HG02870 (cell line): ENCODE results near the gene COX14.
"Not testable (repeated sequence)": the region's sequence is repeated elsewhere in the genome, so short reads cannot be mapped to it uniquely, and the experiment has no call there.

Source experiments
- ATAC-seq: cut with Tn5 transposase; IDR thresholded peaks from one replicate; pipeline ENCODE4 v1.9.1; 2021; ENCODE audit warnings: mild to moderate bottlenecking, moderate library complexity; ENCODE audit not compliant: unreplicated experiment

COX14 gene

DNA sequence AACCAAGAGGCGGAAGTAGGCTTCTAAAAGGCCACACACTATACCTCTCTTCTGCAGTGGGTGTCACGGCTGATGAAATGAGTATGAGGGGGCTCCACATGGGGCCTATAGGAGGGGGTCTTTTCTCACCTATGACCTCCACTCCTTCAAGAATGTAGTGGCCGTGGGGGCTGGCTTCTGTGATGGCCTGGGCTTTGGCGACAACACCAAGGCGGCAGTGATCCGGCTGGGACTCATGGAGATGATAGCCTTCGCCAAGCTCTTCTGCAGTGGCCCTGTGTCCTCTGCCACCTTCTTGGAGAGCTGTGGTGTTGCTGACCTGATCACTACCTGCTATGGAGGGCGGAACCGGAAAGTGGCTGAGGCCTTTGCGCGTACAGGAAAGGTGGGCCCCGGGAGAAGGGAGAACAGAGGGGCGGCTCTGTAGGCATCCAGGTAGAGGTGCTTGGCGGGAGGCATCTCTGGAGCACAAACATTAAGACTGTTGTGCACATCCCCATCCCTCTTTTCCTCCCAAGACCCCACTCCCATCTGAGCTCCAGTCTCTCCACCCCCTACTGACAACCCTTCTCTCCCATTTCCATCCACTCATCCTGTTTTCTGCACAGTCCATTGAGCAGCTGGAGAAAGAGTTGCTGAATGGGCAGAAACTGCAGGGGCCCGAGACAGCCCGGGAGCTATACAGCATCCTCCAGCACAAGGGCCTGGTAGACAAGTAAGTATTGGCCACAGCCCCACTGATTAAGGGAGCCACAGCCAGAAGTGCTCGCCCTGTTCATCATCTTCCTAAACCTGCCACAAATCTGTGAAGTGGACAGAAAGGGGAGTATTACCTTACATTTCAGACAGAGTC, 4.4 kb upstream of the COX14 start:
- ATAC-seq, result no peak

DNA sequence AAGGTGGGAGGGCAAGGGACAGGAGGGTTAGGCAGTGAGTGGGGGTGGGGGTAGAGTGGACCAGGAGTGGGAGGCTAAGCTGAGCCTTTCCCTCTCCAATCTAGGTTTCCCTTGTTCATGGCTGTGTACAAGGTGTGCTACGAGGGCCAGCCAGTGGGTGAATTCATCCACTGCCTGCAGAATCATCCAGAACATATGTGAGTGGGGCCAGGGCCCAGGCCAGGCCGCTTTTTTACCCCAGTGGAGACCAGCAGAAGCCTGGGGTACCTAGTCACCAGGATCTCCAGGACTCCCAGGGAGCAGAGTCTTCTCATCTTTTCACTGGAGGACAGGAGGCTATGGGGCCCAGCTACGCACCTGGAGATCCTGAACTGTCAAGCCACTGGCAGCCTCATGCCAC, 2.7 kb upstream of the COX14 start:
- no peak for ATAC-seq

DNA sequence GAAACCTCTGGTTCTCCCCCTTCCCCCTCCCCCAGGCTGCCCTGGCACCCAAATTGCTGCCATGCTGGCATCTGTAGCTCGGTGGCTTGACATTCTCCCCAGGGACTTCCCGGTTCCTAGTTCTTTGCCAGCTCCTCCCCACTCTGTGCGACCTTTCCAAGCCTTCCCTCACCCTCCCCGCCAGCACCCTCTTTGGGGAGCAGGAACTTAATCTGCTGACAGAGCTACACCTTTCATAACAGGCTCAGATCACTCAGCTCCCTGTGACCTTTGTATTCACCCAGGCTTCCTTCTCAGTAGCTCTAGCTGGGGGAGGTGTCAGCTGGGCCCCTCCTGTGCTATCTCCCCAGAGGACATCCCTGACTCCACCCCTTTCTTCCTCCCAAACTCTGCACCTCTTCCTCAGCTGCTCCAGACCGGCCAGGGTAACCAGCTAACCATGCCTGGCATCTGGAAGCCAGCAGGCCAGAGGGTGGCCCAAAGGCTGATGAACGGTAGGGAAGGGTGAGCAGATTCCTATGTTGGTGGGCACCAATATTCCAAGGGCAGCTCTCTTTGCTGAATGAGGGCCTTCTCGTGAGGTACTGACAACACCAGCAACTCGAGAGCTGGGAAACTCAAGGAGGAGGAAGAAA, 1.8 kb upstream of the COX14 start:
- no peak for ATAC-seq

DNA sequence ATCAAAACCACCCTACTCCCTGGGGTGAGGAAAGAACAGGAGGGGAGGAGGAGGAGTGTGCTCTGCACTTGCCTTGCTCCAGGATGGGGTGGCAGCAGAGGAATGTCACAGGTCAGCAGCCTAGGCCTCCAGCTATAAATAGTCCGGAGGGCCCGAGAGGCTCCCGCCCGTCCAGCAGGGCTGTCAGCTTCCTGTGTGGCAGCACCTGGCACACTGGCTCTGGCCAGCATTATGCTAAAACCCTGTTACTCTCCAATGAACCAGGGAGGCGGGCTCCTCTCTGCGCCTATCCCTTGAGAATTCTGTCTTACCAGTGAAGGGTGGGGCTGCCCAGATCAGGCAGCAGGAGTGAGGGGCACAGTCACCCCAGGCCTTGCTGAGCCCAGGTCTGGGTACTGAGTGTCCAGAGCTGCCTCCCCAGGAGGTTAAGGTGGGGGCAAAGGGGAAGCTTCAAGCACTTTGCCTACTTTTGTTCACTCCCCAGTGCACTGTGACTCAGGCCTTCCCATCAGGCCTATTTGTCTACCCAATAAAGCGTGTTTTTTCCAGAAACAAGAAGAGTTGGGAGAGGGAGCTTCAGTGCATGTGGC, 1.2 kb upstream of the COX14 start:
- ATAC-seq, result no peak

DNA sequence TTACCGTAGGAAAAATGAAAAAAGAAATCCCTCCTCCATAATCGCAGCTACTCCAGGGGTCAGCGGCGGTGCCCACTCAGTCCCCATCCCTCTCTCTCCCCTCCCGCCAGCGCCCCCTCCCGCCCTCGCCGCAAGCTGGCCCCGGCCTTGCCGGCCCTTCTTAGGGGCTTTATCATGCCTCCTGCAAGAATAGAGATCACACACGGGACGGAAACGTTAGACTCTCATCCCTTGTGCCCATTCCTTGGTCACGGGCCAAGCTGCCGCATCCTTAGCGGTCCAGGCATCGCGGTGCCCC, 692 bp upstream of the COX14 start:
- ATAC-seq, result no peak

DNA sequence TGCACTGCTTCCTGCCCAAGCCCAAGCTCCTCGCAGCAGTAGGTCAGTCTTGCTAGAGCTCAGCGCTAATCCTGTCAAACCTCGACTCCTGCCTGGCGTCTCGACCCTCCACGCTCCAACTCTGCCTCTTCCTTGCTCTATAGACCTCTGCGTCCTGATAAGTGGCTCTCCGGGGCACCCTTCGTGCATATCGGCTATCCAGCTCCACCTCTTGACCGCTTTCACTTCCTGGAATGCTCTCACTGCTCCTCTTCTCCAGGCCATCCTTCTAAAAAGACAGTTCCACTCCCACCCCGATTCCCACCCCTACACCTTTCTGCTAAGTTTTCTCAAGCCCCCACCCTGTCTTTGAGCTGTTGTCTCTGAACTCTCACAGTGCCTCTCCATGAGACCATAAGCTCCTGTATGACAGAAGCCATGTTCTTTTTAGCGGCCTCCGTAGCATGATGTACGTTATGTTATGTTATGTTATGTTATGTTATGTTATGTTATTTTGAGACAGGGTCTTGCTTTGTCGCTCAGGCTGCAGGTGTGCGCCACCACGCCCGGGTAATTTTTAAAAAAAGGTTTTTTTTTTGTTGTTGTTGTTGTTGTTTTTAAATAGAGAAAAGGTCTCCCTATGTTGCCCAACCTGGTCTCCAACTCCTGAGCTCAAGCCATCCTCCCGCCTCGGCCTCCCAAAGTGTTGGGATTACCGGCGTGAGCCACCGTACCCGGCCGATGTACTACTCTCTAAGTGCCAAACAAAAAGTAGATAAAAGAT, 601 bp downstream of the COX14 start:
- ATAC-seq, result no peak

DNA sequence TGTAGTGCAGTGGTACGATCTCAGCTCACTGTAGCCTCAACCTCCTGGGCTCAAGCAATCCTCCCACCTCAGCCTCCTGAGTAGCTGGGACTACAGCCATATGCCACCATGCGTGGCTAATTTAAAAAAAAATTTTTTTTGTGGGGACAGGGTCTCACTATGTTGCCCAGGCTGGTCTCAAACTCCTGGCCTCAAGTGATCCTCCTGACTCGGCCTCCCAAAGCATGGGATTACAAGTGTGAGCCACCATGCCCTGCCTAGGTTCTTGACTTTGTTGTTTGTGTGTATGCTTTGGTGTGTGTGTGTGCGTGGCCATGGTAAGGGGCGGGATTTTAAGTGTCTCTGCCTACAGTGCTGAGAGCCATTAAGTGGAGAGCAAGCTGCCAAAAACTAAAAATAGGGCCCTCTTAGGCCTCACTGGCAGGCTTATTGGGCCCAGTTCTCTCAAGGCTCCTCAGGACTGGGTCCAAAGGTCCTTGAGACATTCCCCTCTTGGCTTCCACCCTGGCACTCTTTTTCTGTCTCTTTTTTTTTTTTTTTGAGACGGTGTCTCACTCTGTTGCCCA, 5.1 kb downstream of the COX14 start:
- ATAC-seq, result no peak

DNA sequence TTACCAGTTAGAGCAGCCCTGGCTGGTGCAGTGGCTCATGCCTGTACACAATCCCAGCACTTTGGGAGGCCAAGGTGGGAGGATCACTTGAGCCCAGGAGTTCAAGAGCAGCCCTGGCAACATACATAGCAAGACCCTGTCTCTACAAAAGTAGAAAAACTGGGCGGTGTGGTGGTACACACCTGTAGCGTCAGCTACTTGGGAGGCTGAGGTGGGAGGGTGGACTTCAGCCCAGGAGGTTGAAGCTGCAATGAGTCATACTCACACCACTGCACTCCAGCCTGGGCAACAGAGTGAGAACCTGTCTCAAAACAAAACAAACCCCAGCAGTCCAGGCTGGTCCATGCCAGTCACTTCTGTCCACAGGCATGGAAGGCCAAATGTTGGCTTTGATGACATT, 7.4 kb downstream of the COX14 start:
- no peak for ATAC-seq

DNA sequence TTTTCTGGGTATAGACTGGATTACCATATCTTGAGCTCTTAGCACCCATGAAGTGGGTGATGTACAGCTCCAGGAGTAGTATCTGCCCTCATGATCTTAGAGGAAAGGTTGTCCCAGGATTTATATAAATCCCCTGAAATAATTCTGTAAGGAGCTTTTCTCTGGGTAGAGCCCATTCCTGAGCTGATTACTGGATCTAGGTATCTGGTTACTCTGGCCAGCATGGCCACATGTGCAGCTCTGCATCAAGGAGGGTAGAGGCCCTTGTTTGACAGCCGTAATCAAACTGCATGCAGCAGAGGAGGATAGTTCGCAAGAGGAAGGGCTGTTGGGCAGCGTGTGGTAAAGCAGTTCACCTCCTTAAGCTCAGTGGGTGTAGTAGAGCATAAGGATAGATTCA, 8.5 kb downstream of the COX14 start:
- no peak for ATAC-seq

DNA sequence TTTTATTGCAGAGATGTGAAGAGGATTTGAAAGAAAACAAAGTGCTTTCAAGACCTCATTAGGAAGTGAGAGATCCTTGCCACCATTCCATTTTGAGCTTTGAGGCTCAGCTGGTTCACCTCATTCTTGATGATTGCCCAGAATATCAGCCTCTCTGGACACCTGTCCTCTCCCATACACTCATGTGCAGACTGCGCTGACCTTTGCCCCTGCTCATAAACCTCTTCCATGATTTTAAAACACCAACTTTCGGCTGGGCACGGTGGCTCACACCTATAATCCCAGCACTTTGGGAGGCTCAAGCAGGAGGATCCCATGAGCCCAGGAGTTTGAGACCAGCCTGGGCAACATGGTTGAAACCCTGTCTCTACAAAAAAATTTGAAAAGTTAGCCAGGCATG, 8.9 kb downstream of the COX14 start:
- ATAC-seq, result no peak

DNA sequence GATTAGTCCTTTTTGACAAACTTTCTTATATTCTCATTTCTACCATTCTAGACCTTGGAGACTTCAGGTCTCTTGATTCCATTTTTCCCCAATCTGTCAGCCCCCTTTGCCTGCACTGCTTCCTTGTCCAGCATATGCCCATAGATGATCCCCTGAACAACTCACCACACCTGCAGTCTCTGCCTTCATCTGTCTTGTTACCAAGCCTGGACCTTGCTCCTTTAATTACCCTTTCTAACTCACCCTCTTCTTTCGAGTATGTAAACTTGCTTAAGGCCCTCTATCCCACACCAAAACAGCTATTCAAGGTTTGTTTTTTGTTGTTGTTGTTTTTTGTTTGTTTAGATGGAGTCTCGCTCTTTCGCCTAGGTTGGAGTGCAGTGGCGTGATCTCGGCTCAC, 9.6 kb downstream of the COX14 start:
- ATAC-seq, result no peak

DNA sequence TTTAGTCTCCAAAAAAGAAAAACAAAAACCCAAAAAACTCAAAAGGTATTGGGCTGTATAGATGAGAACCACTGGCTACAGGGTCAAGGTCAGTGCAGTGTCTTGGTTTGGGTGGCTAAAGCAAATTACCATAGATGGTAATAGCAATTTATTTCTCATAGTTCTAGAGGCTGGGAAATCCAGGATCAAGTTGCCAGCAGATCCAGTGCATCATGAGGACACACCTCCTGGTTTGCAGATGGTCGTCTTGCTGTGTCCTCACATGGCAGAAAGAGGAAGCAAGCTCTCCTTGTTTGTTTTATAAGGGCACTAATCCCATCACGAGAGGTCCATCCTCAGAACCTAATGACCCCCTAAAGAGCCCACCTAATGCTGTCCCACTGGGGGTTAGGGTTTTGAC, 11.2 kb downstream of the COX14 start:
- ATAC-seq, result no peak

DNA sequence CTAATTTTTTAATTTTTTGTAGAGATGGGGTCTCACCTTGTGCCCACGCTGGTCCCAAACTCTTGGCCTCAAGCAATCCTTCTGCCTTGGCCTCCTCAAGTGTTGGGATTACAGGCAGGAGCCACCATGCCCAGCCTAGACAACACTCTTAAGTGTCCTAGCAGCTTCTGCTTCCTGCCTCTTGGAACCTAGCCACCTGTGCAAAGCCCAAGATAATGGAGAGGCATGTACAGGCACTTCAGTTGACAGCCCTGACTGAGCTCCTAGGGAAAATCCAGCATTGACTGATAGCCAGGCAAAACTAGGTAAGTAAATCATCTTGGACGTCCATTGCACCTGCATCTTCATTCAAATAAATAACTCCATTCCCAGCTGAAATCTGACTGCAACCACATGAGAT, 15.5 kb downstream of the COX14 start:
- ATAC-seq, result no peak

DNA sequence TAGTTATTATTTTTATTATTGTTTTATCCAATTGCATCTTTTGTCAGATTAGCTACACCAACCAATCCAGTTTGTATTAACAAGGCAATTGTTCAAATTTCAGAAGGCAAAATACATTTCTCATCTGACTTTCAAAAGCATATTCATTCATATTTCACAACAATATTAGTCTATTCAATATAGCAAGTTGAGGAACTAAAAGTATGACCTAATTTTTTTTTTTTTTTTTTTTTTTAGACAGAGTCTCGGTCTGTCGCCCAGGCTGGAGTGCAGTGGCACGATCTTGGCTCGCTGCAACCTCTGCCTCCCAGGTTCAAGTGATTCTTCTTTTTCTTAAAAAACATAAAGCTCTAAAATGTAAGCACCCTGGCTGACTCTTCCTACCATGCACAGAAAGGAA, 17.3 kb downstream of the COX14 start:
- ATAC-seq, result no peak

DNA sequence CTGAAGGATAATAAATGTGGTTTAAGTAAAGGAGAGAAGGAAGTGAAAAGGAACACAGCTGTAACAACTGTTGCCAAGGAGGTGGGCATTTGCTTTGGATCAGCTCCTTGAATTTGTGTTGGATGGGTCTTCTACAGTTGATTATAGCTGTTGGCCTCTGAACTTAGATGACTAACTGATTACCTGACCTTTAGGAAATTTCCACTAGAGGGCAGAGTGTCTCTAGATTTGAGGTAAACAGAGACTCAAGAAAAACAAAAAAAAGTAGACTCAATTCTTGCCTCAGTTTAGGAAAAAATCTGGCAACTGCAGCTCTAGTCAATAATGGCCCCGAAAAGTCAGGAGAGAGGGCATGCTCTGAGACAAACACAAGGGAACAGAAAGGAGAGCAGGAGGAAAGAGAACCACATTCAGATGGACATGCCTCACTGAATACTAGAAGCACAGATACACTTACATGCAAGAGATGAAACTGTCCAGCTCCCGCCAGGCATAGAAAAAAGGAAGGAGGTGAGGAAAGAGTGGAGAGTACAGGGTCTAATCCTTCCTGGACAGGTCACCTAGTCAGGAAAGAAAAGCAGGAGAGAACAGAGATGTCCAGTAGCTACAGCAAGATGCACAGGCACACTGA, 20.6 kb downstream of the COX14 start:
- ATAC-seq, result no peak

DNA sequence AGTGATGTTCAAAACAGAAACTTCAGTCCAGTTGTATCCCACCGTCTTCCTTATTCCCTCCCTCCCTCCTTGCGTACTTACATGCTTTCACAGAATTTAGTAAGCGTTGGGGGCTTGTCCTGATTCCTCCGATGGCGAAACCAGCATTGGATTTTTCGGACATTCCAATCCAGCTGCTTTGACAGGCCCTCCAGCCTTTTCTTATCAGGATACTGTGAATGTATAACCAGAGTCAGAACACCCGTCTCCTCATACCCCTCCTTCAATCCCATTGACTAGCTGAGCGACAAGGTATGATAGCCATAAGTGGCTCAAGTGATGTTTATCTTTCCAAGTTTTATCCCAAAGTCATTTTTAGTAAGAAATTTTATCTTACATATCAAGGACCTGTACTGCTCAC, 31.0 kb downstream of the COX14 start:
- no peak for ATAC-seq

DNA sequence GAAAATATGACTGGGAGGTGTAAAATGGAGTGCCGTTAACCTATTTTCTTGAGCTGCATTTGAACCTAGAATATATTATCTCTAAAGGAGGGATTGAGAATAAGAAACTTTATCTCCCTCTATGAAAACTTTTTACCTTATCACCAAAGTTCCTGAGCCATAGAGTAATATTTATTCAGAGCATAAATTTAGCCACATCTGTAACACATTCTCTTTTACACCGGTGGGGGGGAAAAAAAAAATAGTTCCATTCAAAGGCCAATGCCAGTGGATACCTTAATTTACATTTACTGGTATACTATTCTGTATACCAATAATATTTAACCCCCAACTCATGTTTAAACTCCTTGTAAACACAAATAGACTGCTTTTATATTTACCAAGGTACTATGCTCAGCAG, 33.4 kb downstream of the COX14 start:
- no peak for ATAC-seq

DNA sequence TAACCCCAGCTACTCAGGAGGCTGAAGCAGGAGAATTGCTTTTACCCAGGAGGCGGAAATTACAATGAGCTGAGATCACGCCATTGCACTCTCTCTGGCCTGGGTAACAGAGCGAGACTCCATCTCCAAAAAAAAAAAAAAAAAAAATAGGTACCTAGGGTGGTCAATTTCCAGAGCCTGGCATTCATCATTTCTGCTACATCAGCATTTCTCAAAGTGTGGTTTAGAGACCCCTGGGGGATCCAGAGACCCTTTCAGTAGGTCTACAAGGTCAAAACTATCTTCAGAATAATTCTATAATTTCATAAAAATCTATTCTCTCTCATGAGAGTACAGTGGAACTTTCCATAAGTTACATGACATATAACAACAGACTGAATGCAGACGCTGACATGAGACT, 35.2 kb downstream of the COX14 start:
- no peak for ATAC-seq

DNA sequence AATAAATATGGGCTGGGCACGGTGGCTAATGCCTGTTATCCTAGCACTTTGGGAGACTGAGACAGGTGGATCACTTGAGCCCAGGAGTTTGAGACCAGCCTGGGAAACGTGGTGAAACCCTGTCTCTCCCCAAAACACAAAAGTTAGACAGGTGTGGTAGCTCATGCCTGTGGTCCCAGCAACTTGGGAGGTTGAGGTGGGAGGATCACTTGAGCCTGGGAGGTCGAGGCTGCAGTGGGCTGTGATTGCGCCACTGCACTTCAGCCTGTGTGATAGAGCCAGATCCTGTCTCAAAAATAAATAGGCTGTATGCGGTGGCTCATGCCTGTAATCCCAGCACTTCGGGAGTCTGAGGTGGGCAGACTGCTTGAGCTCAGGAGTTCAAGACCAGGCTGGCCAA, 36.0 kb downstream of the COX14 start:
- not testable (repeated sequence) for ATAC-seq

DNA sequence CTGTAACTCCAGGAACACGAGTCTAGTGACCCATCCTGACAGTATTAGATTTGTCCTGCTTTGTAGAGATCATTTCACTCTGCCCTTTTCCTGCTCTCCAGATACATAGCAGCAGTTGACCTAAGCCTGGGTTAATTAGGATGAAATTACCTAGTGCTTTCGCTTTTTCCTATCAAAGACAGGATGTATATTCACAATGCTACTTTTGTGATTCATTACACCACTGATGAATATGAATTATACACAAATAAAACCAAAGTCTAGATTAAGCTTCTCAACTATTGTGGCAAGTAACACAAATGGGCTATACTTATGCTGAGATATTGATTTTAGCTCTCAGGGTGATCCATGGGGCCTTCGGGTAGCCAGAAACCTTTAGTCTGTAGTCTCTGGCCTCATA, 37.3 kb downstream of the COX14 start:
- no peak for ATAC-seq
